IMR-90 (cell line): ENCODE results near the gene SERPINB10. TPM values are rescaled to one million over a fixed set of nuclear protein-coding genes. Genes with fewer than 3 reads are reported as not detected.

Source experiments
- ATAC-seq: fragments of 200-7000 bp; cut with Tn5 transposase; 2 replicates; pipeline ENCODE4 v1.9.1; 2020; ENCODE audit warnings: low read depth, mild to moderate bottlenecking, moderate library complexity
- BruUV-seq: library from RNA; stranded (reverse); fragments of 400-500 nt; replicated peaks from 2 replicates; lab custom pipeline; 2021; lab: Mats Ljungman, UMichigan
- CTCF ChIA-PET: fragments of 300-600 bp; formaldehyde crosslinking; extraction: SDS; loops from one replicate; lab custom pipeline; 2021; ENCODE audit warnings: antibody characterized with exemption; lab: Yijun Ruan, JAX
- POLR2A ChIA-PET: fragments of 300-600 bp; sonication (Branson Sonifier 250); formaldehyde crosslinking; loops from one replicate; lab custom pipeline; 2022; ENCODE audit warnings: antibody characterized with exemption; ENCODE audit not compliant: unreplicated experiment; lab: Charles Lee
- DNase-seq: peaks from one replicate; pipeline ENCODE4 v3.0.0; 2013
- H2AFZ ChIP-seq: replicated peaks from 2 replicates; pipeline ENCODE3; 2013; ENCODE audit warnings: low read length, mild to moderate bottlenecking; ENCODE audit not compliant: poor library complexity
- H2AK5ac ChIP-seq: 2 replicates; pipeline ENCODE4 v1.6.1; 2013; ENCODE audit warnings: low read depth, low read length, inconsistent platforms
- H2AK9ac ChIP-seq: replicated peaks from 2 replicates; pipeline ENCODE3; 2013; ENCODE audit warnings: mild to moderate bottlenecking, low read depth, low read length, moderate library complexity; ENCODE audit not compliant: poor library complexity
- H2BK120ac ChIP-seq: 2 replicates; pipeline ENCODE4 v1.6.1; 2013; ENCODE audit warnings: low read depth, low read length, inconsistent platforms
- H2BK15ac ChIP-seq: 3 replicates; pipeline ENCODE4 v1.6.1; 2013; ENCODE audit warnings: low read depth, low read length, inconsistent platforms
- H2BK20ac ChIP-seq: 2 replicates; pipeline ENCODE4 v1.6.1; 2013; ENCODE audit warnings: low read depth, mild to moderate bottlenecking, inconsistent platforms, low read length, moderate library complexity
- H2BK5ac ChIP-seq: 2 replicates; pipeline ENCODE4 v1.6.1; 2013; ENCODE audit warnings: mild to moderate bottlenecking, low read depth, low read length, inconsistent platforms; ENCODE audit not compliant: poor library complexity, severe bottlenecking
- H3K14ac ChIP-seq: replicated peaks from 2 replicates; pipeline ENCODE4 v1.6.1; 2013; ENCODE audit warnings: low read depth, low read length, inconsistent platforms
- H3K18ac ChIP-seq: 2 replicates; pipeline ENCODE4 v1.6.1; 2013; ENCODE audit warnings: low read depth, low read length, control low read depth
- H3K23ac ChIP-seq: 2 replicates; pipeline ENCODE4 v1.6.1; 2013; ENCODE audit warnings: low read depth, low read length, inconsistent platforms
- H3K27ac ChIP-seq: 2 replicates; pipeline ENCODE4 v1.5.1; 2013; ENCODE audit warnings: mild to moderate bottlenecking, control low read depth, low read length; ENCODE audit not compliant: insufficient read depth
- H3K27me3 ChIP-seq: 2 replicates; pipeline ENCODE4 v1.6.1; 2013; ENCODE audit warnings: low read length; ENCODE audit not compliant: control insufficient read depth, insufficient read depth
- H3K36me3 ChIP-seq: 2 replicates; pipeline ENCODE4 v1.6.1; 2013; ENCODE audit warnings: low read length, mixed read lengths; ENCODE audit not compliant: control insufficient read depth, insufficient read depth
- H3K4ac ChIP-seq: 2 replicates; pipeline ENCODE4 v1.6.1; 2013; ENCODE audit warnings: low read depth, low read length, inconsistent platforms
- H3K4me1 ChIP-seq: 2 replicates; pipeline ENCODE4 v1.6.1; 2013; ENCODE audit warnings: low read length, mixed read lengths; ENCODE audit not compliant: control insufficient read depth, insufficient read depth
- H3K4me2 ChIP-seq: 2 replicates; pipeline ENCODE4 v1.6.1; 2013; ENCODE audit warnings: low read depth, mild to moderate bottlenecking, control low read depth, low read length, moderate library complexity
- H3K4me3 ChIP-seq: 2 replicates; pipeline ENCODE4 v1.5.1; 2013; ENCODE audit warnings: low read depth, mild to moderate bottlenecking, control low read depth, low read length, moderate library complexity; ENCODE audit not compliant: insufficient read depth
- H3K56ac ChIP-seq: 2 replicates; pipeline ENCODE4 v1.6.1; 2013; ENCODE audit warnings: low read length, inconsistent platforms; ENCODE audit not compliant: insufficient read depth; ENCODE audit errors: extremely low read depth
- H3K79me1 ChIP-seq, 2 experiments: 2 replicates each; pipeline ENCODE4 v1.6.1; 2013; ENCODE audit warnings: low read length in 2 of 2, inconsistent platforms in 1 of 2, low read depth in 1 of 2
- H3K9ac ChIP-seq: 2 replicates; pipeline ENCODE4 v1.6.1; 2013; ENCODE audit warnings: low read depth, low read length, control low read depth
- H3K9me1 ChIP-seq: 2 replicates; pipeline ENCODE4 v1.6.1; 2013; ENCODE audit warnings: low read length, inconsistent platforms; ENCODE audit not compliant: insufficient read depth
- H3K9me3 ChIP-seq: 2 replicates; pipeline ENCODE4 v1.6.1; 2013; ENCODE audit warnings: low read length; ENCODE audit not compliant: control insufficient read depth, insufficient read depth
- H4K20me1 ChIP-seq: 2 replicates; pipeline ENCODE4 v1.6.1; 2013; ENCODE audit warnings: low read length, inconsistent platforms; ENCODE audit not compliant: insufficient read depth
- H4K5ac ChIP-seq: 2 replicates; pipeline ENCODE4 v1.6.1; 2013; ENCODE audit warnings: mild to moderate bottlenecking, low read depth, low read length, control low read depth
- H4K8ac ChIP-seq, 2 experiments: 2 replicates each; pipeline ENCODE4 v1.6.1; 2013; ENCODE audit warnings: low read depth in 2 of 2, low read length in 2 of 2, control low read depth in 1 of 2, inconsistent platforms in 1 of 2
- H4K91ac ChIP-seq: 2 replicates; pipeline ENCODE4 v1.6.1; 2013; ENCODE audit warnings: low read depth, low read length, inconsistent platforms; ENCODE audit not compliant: insufficient read depth
- BHLHE40 ChIP-seq: fragments of 150-350 bp; IDR thresholded peaks from 2 replicates; pipeline ENCODE4 v1.6.1; 2016; ENCODE audit warnings: mild to moderate bottlenecking, low read depth, low read length
- CEBPB ChIP-seq: IDR thresholded peaks from 2 replicates; pipeline ENCODE4 v1.6.1; 2012; ENCODE audit warnings: low read depth, low read length, improper control_type of control experiment
- CHD1 ChIP-seq: IDR thresholded peaks from 2 replicates; pipeline ENCODE4 v1.6.1; 2012; ENCODE audit warnings: low read depth, low read length, improper control_type of control experiment
- CTCF ChIP-seq: conservative IDR thresholded peaks from 2 replicates; pipeline ENCODE4 v1.5.1; 2012; ENCODE audit warnings: mild to moderate bottlenecking, low read depth, low read length, improper control_type of control experiment
- ELK1 ChIP-seq: fragments of 150-350 bp; IDR thresholded peaks from 2 replicates; pipeline ENCODE4 v1.6.1; 2016; ENCODE audit warnings: low read depth, mild to moderate bottlenecking, low read length, moderate library complexity, borderline replicate concordance
- FOS ChIP-seq: fragments of 150-350 bp; IDR thresholded peaks from 2 replicates; pipeline ENCODE4 v1.6.1; 2016; ENCODE audit warnings: low read depth, low read length
- MAZ ChIP-seq: IDR thresholded peaks from 2 replicates; pipeline ENCODE4 v1.6.1; 2012; ENCODE audit warnings: low read depth, mild to moderate bottlenecking, low read length, improper control_type of control experiment, moderate library complexity, borderline replicate concordance
- NFE2L2 ChIP-seq: fragments of 150-350 bp; IDR thresholded peaks from 2 replicates; pipeline ENCODE4 v1.6.1; 2016; ENCODE audit warnings: low read depth, mild to moderate bottlenecking, low read length
- POLR2A ChIP-seq: IDR thresholded peaks from 2 replicates; pipeline ENCODE4 v1.6.1; 2012; ENCODE audit warnings: mild to moderate bottlenecking, low read depth, low read length
- RAD21 ChIP-seq: IDR thresholded peaks from 2 replicates; pipeline ENCODE4 v1.6.1; 2012; ENCODE audit warnings: low read length, improper control_type of control experiment
- RFX5 ChIP-seq: IDR thresholded peaks from 2 replicates; pipeline ENCODE4 v1.8.0; 2012; ENCODE audit warnings: low read depth, mild to moderate bottlenecking, low read length, moderate library complexity
- SMC3 ChIP-seq: fragments of 150-350 bp; IDR thresholded peaks from 2 replicates; pipeline ENCODE4 v1.6.1; 2016; ENCODE audit warnings: low read depth, mild to moderate bottlenecking, antibody characterized with exemption, low read length, moderate library complexity
- USF2 ChIP-seq: fragments of 150-350 bp; IDR thresholded peaks from 2 replicates; pipeline ENCODE4 v1.6.1; 2017; ENCODE audit warnings: mild to moderate bottlenecking, antibody characterized with exemption, low read length, low read depth
- WGBS, 2 experiments: methylation state at CpG; one replicate each; pipeline versions ENCODE4 v1.1.5 to v1.1.7; 2013; ENCODE audit warnings: missing lambda C conversion rate in 2 of 2; ENCODE audit not compliant: insufficient read length in 1 of 2; ENCODE audit errors: extremely low coverage in 2 of 2; 5-methylcytosine and 5-hydroxymethylcytosine counted together
- dilution Hi-C: fragments of 300-500 bp; cut with HindIII; formaldehyde crosslinking; loops from one replicate; pipeline ENCODE4 v1.14.3; 2018; ENCODE audit warnings: low sequenced_read_pairs; ENCODE audit not compliant: unreplicated experiment
- in situ Hi-C: fragments of 300-500 bp; cut with MboI; formaldehyde crosslinking; loops from 3 replicates; pipeline ENCODE4 v1.14.3; 2019; ENCODE audit warnings: low sequenced_read_pairs, inconsistent platforms, mixed read lengths
- intact Hi-C: fragments of 100-400 bp; cut with micrococcal nuclease; formaldehyde crosslinking; loops from 2 replicates; pipeline ENCODE4 v1.10.0; 2022
- polyA plus RNA-seq, 3 experiments: library from polyadenylated mRNA; depleted of rRNA; stranded (reverse); fragments of >200 nt; gene quantifications; 2 replicates each; pipeline ENCODE4 v1.2.3, GENCODE V29; 2012; ENCODE audit warnings: low replicate concordance in 1 of 3
- total RNA-seq: library from RNA; depleted of rRNA; stranded (reverse); fragments of >200 nt; gene quantifications from 2 replicates; pipeline ENCODE4 v1.2.3, GENCODE V29; 2012

The SERPINB10 gene
- total and polyA plus RNA-seq, 2 of the 4 experiments (the other 2 are of a cell fraction): not detected

GRCh38 chr18:63961435-63961980, 53.8 kb downstream of the SERPINB10 start:
- Histone ChIP-seq H2BK20ac (no peak overlapping the region), H2BK120ac (no peak overlapping the region), H3K4ac (no peak overlapping the region), H3K27ac (no peak overlapping the region), H4K20me1 (no peaks in the 10 kb centered on the region), H4K8ac (no peak overlapping the region), H3K4me1 (no peaks in the 10 kb centered on the region), H2BK5ac (no peak overlapping the region), H4K91ac (no peak overlapping the region), H2AK5ac (no peak overlapping the region), H3K4me2 (no peak overlapping the region), H3K79me1 (no peaks in the 10 kb centered on the region), H3K23ac (no peak overlapping the region), H3K36me3 (no peaks in the 10 kb centered on the region), H3K18ac (no peak overlapping the region), H3K9me3 (no peaks in the 10 kb centered on the region), H2BK15ac (no peak overlapping the region), H3K9ac (no peak overlapping the region), H2AK9ac (no peak overlapping the region), H3K9me1 (no peaks in the 10 kb centered on the region), H3K4me3 (no peak overlapping the region), H3K14ac (no peak overlapping the region), H4K5ac (no peak overlapping the region), H3K56ac (no peak overlapping the region), H2AFZ (no peak overlapping the region), H3K27me3 (peaks cover 26% of the 10 kb centered on the region)
- dilution Hi-C loops: no loop called here
- CTCF ChIA-PET: interaction anchor here (0.8 to 1.2 kb wide), 2 partner anchors 14 to 33 kb away, joined by 3 to 4 read pairs; no protein-coding TSS in a partner anchor
- no peak for DNase-seq
- TF ChIP-seq CEBPB: no peak
- TF ChIP-seq USF2: no peak
- TF ChIP-seq FOS: no peak
- no peak for TF ChIP-seq MAZ
- TF ChIP-seq NFE2L2: no peak
- no peak for TF ChIP-seq RAD21
- no peak for TF ChIP-seq CTCF
- TF ChIP-seq CHD1: no peak
- no peak for TF ChIP-seq ELK1
- no peak for TF ChIP-seq BHLHE40
- TF ChIP-seq RFX5: no peak
- no peak for TF ChIP-seq SMC3
- TF ChIP-seq POLR2A: no peak
- in situ Hi-C loops: no loop called here
- intact Hi-C loops: no loop called here
- no TSS peak for BruUV-seq
- no CpG with 5 or more reads among the region's 5 CpGs for WGBS, 2 experiments
- POLR2A ChIA-PET: no interaction called here
- ATAC-seq: no peak
